ENCODE measurements around the gene PCDHGB2.
"Not testable (repeated sequence)": the region's sequence is repeated elsewhere in the genome, so short reads cannot be mapped to it uniquely, and the experiment has no call there.

PCDHGB2 gene

GRCh38 chr5:141359790-141360426 lies at the start of gene PCDHGB2:
Gene PCDHGB2 (plus strand): TSS chr5:141359994. CDS start chr5:141360136, 142 bp downstream.
- DNase-seq (ENCODE audit: low read depth) = no peak

DNA sequence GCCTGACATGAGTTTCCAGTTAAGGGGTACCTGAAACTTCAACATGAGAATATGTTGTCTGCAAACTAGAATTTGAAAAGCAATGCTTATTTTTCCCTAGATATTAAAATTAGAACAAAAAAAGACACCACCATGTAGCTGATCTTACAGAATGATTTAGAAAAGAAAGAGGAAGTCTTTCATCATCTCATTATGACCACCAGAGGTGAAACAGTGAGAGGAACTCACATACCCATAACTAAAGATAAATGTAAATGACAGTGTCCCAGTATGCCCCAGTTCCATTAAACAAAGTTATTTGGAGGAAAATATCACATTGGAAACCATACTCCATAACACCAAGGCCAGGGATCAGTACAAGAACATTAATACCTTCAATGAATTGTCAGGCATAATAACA lies 46.1 kb upstream of the PCDHGB2 start:
- DNase-seq (ENCODE audit: low read depth) = no peak

DNA sequence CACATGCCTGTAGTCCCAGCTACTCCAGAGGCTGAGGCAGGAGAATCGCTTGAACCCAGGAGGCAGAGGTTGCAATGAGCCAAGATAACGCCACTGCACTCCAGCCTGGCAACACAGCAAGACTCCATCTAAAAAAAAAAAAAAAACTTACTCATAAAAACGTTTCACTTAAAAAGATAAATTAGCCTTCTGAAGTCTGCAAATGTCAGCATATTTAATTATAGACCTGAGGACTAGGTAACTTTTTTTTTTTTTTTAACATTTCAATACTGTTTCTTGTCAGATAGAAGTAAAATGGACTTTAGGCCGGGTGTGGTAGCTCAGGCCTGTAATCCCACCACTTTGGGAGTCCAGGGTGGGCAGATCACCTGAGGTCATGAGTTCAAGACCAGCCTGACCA lies 42.8 kb upstream of the PCDHGB2 start:
- DNase-seq (ENCODE audit: low read depth) = not testable (repeated sequence)

DNA sequence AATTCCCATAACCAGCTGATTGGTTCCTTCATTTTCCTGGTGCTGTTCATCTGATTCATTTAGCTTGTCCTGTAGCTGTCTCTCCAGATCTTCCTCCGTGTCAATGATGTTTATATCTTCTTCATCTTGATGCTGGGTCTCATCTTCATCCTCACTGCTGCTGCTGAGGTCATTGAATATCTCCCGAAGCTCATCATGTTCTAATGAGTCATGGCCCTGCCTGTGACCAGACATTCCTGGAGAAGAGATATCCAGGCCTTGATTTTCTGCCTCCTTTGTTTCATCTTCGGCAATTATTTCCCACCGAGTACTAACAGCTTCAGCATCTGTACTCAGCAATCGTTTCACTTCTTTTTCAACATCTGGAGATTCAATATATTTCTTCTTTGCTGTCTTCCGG lies 40.6 kb upstream of the PCDHGB2 start:
- DNase-seq (ENCODE audit: low read depth) = no peak

- no peak for DNase-seq (ENCODE audit: low read depth)
Observed at GRCh38 chr5:141319699-141320098, 40.1 kb upstream of the PCDHGB2 start.

DNA sequence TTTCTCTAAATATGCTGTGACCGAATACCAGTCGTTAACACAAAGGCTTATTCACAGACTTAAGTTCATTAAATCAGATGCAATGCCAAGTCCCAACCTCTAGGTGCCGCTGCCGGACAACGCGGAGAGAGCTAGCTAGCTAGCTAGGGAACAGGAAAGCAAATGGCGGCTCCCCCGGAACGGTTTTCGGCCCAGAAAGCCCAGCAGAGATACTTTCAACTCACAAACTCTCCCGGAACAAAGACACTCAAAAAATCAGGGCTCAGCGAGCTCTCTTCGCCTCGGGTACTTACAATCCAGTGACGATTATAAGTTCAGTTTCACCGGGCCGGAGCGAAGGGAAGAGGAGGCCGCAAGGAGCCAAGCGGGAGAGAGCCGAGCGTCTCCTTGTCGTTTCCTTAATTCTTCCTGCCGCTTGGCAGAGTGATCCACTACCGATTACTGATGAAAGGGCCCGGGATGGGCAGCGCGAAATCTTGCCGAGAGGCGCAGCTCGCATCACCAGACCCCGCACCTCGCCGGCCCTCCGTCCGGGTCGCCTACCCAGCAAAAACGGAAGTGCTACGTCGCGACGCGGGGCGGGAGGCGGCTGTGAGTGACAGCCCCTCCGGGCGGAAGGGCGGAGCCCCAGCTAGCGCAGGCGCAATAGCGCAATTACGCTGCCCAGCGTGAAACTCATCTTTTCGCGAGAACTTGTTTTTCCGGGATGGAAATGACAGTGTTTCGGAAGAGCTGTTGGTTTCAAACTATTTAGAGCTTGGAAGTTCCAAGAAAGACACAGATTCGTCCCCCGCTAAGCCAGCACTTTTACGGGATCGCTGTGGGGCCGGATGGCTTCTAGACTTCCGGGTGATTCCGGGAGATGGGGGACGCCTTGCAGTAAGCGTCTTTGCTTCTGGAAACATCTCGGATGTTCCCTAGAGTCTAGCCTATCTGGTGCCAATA lies 39.3 kb upstream of the PCDHGB2 start, which contains the start of gene TAF7:
Gene TAF7, minus strand, starts transcription at position 560 of the 945 bp plus-strand sequence. CDS start 740 bp downstream, outside the sequence.
- peak; percentile 89 for DNase-seq (ENCODE audit: low read depth)

DNA sequence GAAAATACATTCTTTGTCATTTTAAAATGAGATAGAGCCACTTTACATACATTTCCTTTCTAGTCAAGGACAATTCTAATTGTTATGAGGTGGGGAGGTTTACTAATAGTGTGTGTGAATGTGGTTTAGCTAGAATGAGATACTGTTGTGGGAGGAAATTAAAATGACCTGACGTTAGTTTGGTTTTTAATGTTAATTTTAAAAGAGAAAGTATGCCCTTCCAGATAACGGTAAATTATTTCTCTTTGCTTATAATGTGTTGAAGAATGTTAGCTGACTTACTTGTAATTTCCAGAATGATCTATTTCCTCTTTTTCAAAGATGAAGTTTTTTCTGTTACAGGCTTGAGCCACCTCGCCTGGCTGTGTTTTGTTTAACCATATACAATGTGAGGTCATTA lies 37.5 kb upstream of the PCDHGB2 start:
- DNase-seq (ENCODE audit: low read depth) = no peak

DNA sequence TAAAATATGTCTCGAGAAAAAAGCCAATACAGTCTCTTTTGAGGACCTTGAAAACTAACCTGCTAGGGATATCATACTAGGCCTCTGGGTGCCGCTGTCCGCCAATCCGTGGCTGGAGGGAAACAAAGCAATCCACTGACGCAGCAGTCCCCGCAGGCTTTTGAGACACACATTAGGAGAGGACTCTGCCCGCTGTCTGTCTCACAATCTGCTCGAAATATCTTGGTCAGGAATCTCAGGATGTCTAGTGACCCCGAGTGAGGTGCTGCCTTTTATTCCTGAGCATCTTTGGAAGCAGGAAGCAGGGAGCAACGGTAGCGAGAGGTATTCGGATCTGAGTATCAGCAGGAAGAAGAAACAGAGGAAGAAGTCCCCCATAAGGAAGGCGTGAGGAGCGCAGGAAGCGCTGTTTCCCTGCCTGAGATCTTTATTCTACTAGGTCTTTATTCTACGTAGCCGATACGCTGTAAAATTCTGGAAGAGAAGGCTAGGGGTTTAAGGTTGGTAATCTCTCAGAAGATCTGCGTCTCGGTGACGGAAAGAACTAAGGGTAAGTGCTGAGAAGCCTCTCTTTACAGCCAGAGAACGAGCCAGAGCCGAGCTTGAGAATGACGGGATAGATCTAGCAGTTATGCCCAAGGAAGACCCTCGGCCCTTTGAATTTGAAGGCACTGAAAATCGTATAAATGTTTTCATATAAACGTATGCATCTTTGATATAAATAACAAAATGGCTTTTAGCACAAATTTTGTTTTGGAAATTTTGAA lies 33.5 kb upstream of the PCDHGB2 start:
- DNase-seq (ENCODE audit: low read depth) = peak; percentile 55

- DNase-seq (ENCODE audit: low read depth) = no peak
Observed at GRCh38 chr5:141328231-141328630, 31.6 kb upstream of the PCDHGB2 start.

DNA sequence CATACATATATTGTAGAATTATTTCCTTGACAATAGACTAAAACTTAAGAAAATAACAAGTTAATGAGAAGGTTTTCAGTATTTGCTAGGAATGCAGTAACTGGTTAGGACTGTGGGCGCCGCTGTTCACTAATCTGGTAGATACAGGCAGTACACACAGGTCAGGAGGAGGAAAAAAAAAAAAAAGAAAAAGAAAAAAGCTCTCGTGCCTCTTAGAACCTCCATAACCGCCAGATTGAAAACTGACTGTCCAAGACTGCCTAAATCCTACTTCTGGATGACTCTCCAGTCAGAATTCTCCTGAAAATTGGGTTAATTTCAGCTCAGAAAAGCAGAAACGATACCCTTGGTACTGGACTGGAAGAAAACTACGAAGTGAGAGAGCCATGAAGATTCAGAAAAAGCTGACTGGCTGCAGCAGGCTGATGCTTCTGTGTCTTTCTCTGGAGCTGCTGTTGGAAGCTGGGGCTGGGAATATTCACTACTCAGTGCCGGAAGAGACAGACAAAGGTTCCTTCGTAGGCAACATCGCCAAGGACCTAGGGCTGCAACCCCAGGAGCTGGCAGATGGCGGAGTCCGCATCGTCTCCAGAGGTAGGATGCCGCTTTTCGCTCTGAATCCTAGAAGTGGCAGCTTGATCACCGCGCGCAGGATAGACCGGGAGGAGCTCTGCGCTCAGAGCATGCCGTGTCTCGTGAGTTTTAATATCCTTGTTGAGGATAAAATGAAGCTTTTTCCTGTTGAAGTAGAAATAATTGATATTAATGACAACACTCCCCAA lies 29.3 kb upstream of the PCDHGB2 start, which contains the start of gene PCDHGA1:
Gene PCDHGA1, plus strand, starts transcription at position 216 of the 782 bp plus-strand sequence.
- DNase-seq (ENCODE audit: low read depth) = no peak

GRCh38 chr5:141332571-141332970 lies 27.2 kb upstream of the PCDHGB2 start:
- not testable (repeated sequence) for DNase-seq (ENCODE audit: low read depth)

GRCh38 chr5:141338538-141339306 lies 21.1 kb upstream of the PCDHGB2 start, which contains the start of gene PCDHGA2:
Gene PCDHGA2 (plus strand): TSS chr5:141338760.
- DNase-seq (ENCODE audit: low read depth) = no peak

DNA sequence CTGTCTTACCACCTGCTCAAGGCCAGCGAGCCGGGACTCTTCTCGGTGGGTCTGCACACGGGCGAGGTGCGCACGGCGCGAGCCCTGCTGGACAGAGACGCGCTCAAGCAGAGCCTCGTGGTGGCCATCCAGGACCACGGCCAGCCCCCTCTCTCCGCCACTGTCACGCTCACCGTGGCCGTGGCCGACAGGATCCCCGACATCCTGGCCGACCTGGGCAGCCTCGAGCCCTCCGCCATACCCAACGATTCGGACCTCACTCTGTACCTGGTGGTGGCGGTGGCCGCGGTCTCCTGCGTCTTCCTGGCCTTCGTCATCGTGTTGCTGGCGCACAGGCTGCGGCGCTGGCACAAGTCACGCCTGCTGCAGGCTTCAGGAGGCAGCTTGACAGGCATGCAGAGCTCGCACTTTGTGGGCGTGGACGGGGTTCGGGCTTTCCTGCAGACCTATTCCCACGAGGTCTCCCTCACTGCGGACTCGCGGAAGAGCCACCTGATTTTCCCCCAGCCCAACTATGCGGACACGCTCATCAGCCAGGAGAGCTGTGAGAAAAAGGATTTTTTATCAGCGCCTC lies 18.9 kb upstream of the PCDHGB2 start:
- DNase-seq (ENCODE audit: low read depth) = not testable (repeated sequence)

DNA sequence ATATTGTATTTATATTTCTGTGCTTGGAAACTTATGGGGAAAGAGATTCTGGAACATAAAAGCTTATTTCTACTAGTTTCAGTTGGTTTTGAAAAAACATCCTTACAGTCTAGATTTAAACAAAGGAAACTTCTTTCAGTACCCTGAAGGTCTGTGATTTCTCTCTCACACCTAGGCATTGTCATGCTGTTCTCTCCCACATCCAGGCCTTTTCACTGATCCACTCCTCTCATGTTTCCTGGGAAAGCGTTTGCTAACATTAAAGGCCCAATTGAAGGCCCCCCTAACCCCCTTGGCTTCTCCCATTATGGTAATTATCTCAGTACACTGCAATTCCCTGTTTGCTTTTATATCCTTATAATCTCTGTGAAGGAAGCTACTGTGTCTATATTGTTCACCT lies 17.0 kb upstream of the PCDHGB2 start:
- no peak for DNase-seq (ENCODE audit: low read depth)

DNA sequence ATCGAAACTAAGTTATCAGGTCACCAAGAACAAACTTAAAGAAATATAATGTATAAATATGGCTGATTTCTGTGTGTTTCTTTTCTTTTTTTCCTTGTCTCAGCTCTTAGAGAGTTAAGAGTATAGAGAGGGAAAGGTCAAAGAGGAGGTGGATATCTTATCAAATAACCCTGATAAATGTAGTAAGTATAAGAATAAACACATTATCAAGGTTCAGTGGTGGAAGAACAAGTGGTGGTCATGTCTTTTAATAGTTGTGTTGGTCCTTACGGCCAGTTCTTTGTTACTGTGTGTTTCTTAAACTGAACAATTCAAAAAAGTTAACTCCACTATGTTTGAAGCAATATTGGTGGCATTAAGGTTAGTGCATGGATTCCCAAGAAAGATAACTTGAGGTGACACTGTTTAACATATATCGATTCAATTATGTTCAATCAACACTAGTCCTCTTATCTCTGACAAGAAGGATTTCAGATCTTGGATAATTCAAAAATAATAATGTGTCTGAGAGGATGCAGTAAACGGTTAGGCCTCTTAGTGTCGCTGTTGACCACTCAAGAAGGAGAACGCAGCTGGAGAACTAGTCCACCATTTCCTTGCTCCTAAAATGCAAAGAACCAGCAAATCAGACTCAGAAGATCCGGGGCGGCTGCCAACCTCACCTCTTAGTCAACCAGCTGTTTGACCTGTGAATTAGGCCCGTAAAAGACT lies 16.4 kb upstream of the PCDHGB2 start, which contains the start of gene PCDHGA3:
Gene PCDHGA3, plus strand, starts transcription at position 588 of the 711 bp plus-strand sequence. CDS start 205 bp downstream, outside the sequence.
- DNase-seq (ENCODE audit: low read depth) = no peak

- no peak for DNase-seq (ENCODE audit: low read depth)
Observed at GRCh38 chr5:141343953-141344463, 15.8 kb upstream of the PCDHGB2 start.

DNA sequence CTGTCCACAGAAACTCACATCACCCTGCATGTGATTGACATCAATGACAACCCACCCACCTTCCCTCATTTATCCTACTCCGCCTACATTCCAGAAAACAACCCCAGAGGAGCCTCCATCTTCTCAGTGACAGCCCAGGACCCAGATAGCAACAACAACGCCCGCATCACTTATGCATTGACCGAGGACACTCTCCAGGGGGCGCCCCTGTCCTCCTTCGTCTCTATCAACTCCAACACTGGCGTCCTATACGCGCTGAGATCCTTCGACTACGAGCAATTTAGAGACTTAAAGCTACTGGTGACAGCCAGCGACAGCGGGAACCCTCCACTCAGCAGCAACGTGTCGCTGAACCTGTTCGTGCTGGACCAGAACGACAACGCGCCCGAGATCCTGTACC lies 14.5 kb upstream of the PCDHGB2 start:
- DNase-seq (ENCODE audit: low read depth) = no peak

DNA sequence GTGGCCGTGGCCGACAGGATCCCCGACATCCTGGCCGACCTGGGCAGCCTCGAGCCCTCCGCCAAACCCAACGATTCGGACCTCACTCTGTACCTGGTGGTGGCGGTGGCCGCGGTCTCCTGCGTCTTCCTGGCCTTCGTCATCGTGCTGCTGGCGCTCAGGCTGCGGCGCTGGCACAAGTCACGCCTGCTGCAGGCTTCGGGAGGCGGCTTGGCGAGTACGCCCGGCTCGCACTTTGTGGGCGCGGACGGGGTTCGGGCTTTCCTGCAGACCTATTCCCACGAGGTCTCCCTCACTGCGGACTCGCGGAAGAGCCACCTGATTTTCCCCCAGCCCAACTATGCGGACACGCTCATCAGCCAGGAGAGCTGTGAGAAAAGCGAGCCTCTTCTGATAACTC lies 13.8 kb upstream of the PCDHGB2 start:
- not testable (repeated sequence) for DNase-seq (ENCODE audit: low read depth)

Measured in activated T-cell treated with anti-CD3 and anti-CD28 coated beads for 48 hours (primary cell).